Keratinocyte (primary cell): ENCODE measurements around the gene FHOD3. TPM values are rescaled to one million over a fixed set of nuclear protein-coding genes. Genes with fewer than 3 reads are reported as not detected.

ENCODE experiments used
- DNase-seq: peaks from one replicate; pipeline ENCODE4 v3.0.0-alpha.2; 2011; ENCODE audit warnings: low read depth, missing footprints, low spot score
- FAIRE-seq: peaks from 2 replicates; lab custom pipeline; 2011; peaks lifted over from hg19 to GRCh38; lab: Jason Lieb, UNC
- H2AFZ ChIP-seq: 2 replicates; pipeline ENCODE4 v1.6.0; 2012; ENCODE audit warnings: low read length, control low read depth, inconsistent platforms; ENCODE audit not compliant: control insufficient read depth
- H3K27ac ChIP-seq: 2 replicates; pipeline ENCODE4 v1.5.1; 2011; ENCODE audit warnings: low read length; ENCODE audit not compliant: control insufficient read depth, insufficient read depth
- H3K27me3 ChIP-seq: 3 replicates; pipeline ENCODE4 v1.6.0; 2011; ENCODE audit warnings: low read length; ENCODE audit not compliant: control insufficient read depth, insufficient read depth; ENCODE audit errors: extremely low read depth
- H3K36me3 ChIP-seq, 2 experiments: 2 replicates in 1 of 2; 3 replicates in 1 of 2; pipeline ENCODE4 v1.5.1; 2011; ENCODE audit warnings: low read length in 2 of 2, mild to moderate bottlenecking in 1 of 2; ENCODE audit not compliant: control insufficient read depth in 2 of 2, insufficient read depth in 2 of 2; ENCODE audit errors: extremely low read depth in 1 of 2
- H3K4me1 ChIP-seq: 3 replicates; pipeline ENCODE4 v1.5.1; 2011; ENCODE audit warnings: low read length; ENCODE audit not compliant: control insufficient read depth, insufficient read depth; ENCODE audit errors: extremely low read depth
- H3K4me2 ChIP-seq: 3 replicates; pipeline ENCODE4 v1.6.0; 2011; ENCODE audit warnings: low read depth, low read length; ENCODE audit not compliant: control insufficient read depth, insufficient read depth; ENCODE audit errors: extremely low read depth
- H3K4me3 ChIP-seq, 3 experiments: fragments of 200-600 bp in 1 of 3; sonication (generic) in 1 of 3; 2 replicates in 2 of 3; 3 replicates in 1 of 3; pipeline ENCODE4 v1.5.1; 2011 to 2016; ENCODE audit warnings: low read length in 3 of 3, mild to moderate bottlenecking in 3 of 3, control low read depth in 2 of 3, inconsistent platforms in 1 of 3, low read depth in 1 of 3, mixed read lengths in 1 of 3, mixed run types in 1 of 3, moderate library complexity in 1 of 3; ENCODE audit not compliant: control insufficient read depth in 2 of 3, insufficient read depth in 2 of 3; ENCODE audit errors: extremely low read depth in 1 of 3
- H3K79me2 ChIP-seq: 2 replicates; pipeline ENCODE4 v1.6.0; 2012; ENCODE audit warnings: low read length; ENCODE audit not compliant: control insufficient read depth, insufficient read depth
- H3K9ac ChIP-seq: 3 replicates; pipeline ENCODE4 v1.6.0; 2011; ENCODE audit warnings: low read length; ENCODE audit not compliant: control insufficient read depth, insufficient read depth; ENCODE audit errors: extremely low read depth
- H3K9me1 ChIP-seq: 3 replicates; pipeline ENCODE4 v1.6.0; 2011; ENCODE audit warnings: low read length; ENCODE audit not compliant: control insufficient read depth, insufficient read depth; ENCODE audit errors: extremely low read depth
- H3K9me3 ChIP-seq: 2 replicates; pipeline ENCODE4 v1.5.1; 2012; ENCODE audit warnings: low read depth, low read length; ENCODE audit not compliant: control insufficient read depth
- H4K20me1 ChIP-seq: 3 replicates; pipeline ENCODE4 v1.6.0; 2011; ENCODE audit warnings: low read length; ENCODE audit not compliant: control insufficient read depth, insufficient read depth; ENCODE audit errors: extremely low read depth
- CTCF ChIP-seq, 3 experiments: IDR thresholded peaks in 1 of 3; conservative IDR thresholded peaks in 1 of 3; optimal IDR thresholded peaks in 1 of 3; 2 replicates in 2 of 3; 3 replicates in 1 of 3; pipeline versions ENCODE3 to v1.5.1; 2011; ENCODE audit warnings: low read length in 3 of 3, mild to moderate bottlenecking in 3 of 3, moderate library complexity in 2 of 3, control low read depth in 1 of 3, inconsistent platforms in 1 of 3; ENCODE audit not compliant: insufficient read depth in 2 of 3; ENCODE audit errors: extremely low read depth in 1 of 3
- EZH2 ChIP-seq: IDR thresholded peaks from one replicate; pipeline ENCODE4 v1.6.1; 2012; ENCODE audit warnings: inconsistent platforms, mild to moderate bottlenecking, low read length, moderate library complexity
- dilution Hi-C: fragments of 300-500 bp; cut with MboI; formaldehyde crosslinking; loops from one replicate; pipeline ENCODE4 v1.7.0; 2020; ENCODE audit warnings: low sequenced_read_pairs; ENCODE audit not compliant: extremely low pct_ligation_motif_present
- polyA plus RNA-seq, 5 experiments: library from polyadenylated mRNA; depleted of rRNA in 3 of 5; stranded (reverse) in 3 of 5; stranded (forward) in 1 of 5; unstranded in 1 of 5; fragments of >200 nt; gene quantifications; 1 replicate in 1 of 5; 2 replicates in 3 of 5; 3 replicates in 1 of 5; pipeline versions ENCODE4 v1.2.1 to v1.2.3, GENCODE V29; 2011 to 2012; ENCODE audit warnings: missing spikeins in 2 of 5, low read depth in 1 of 5, low replicate concordance in 1 of 5

Gene FHOD3
- polyA plus RNA-seq, 1 donor (not counting 4 experiments of a cell fraction or from before 2014, with no cell fraction given): 7.7 TPM

- peak; percentile 20 for FAIRE-seq
Observed at GRCh38 chr18:36533446-36534153, 236.1 kb downstream of the FHOD3 start.

GRCh38 chr18:36534154-36534688 is 236.7 kb downstream of the FHOD3 start:
- no peaks in the 10 kb centered on the region for H4K20me1 ChIP-seq
- H3K79me2 ChIP-seq: no peaks in the 10 kb centered on the region
- H3K9ac ChIP-seq: no peak overlapping the region
- peak; percentile 81 for FAIRE-seq
- H3K4me1 ChIP-seq: peaks cover 27% of the 10 kb centered on the region
- H3K36me3 ChIP-seq: no peaks in the 10 kb centered on the region
- H3K27me3 ChIP-seq: no peaks in the 10 kb centered on the region
- no peaks in the 10 kb centered on the region for H3K9me3 ChIP-seq
- H3K27ac ChIP-seq: no peak overlapping the region
- H3K4me3 ChIP-seq: no peak overlapping the region
- TF ChIP-seq CTCF (optimal IDR thresholded peaks at IDR 0.05 in 1 of 3, IDR thresholded peaks at IDR 0.05 in 1 of 3, conservative IDR thresholded peaks at IDR 0.05 in 1 of 3; ENCODE audit: extremely low read depth in 1 of 3, insufficient read depth in 2 of 3, low read length in 3 of 3) (peak in 1 of 3 experiments; percentile 12), EZH2 (no peak)
- no peaks in the 10 kb centered on the region for H3K9me1 ChIP-seq
- dilution Hi-C loops: no loop called here
- no peak overlapping the region for H3K4me2 ChIP-seq
- DNase-seq: no peak
- H2AFZ ChIP-seq: no peak overlapping the region

More at GRCh38 chr18:36533446-36534153, 236.1 kb downstream of the FHOD3 start:
- Histone ChIP-seq H3K27me3 (no peaks in the 10 kb centered on the region), H3K4me3 (no peak overlapping the region), H3K9ac (no peak overlapping the region), H3K4me2 (no peak overlapping the region), H3K27ac (no peak overlapping the region), H3K4me1 (peaks cover 27% of the 10 kb centered on the region), H3K79me2 (no peaks in the 10 kb centered on the region), H4K20me1 (no peaks in the 10 kb centered on the region), H3K9me3 (no peaks in the 10 kb centered on the region), H3K9me1 (no peaks in the 10 kb centered on the region), H2AFZ (no peak overlapping the region), H3K36me3 (no peaks in the 10 kb centered on the region)
- TF ChIP-seq EZH2 (no peak), CTCF (optimal IDR thresholded peaks at IDR 0.05 in 1 of 3, IDR thresholded peaks at IDR 0.05 in 1 of 3, conservative IDR thresholded peaks at IDR 0.05 in 1 of 3; ENCODE audit: extremely low read depth in 1 of 3, insufficient read depth in 2 of 3, low read length in 3 of 3) (no peak)
- dilution Hi-C loops: no loop called here
- DNase-seq: no peak
